NCI-H2029 (cell line): ENCODE measurements around the gene CD6.

ENCODE experiments used
- DNase-seq: peaks from one replicate; lab custom pipeline; 2025; lab: John Stamatoyannopoulos, UW

CD6 gene

GRCh38 chr11:61008971-61009370 is 37.5 kb downstream of the CD6 start:
- DNase-seq: no peak

GRCh38 chr11:61009392-61010275 is 38.2 kb downstream of the CD6 start:
- DNase-seq: no peak

GRCh38 chr11:61010466-61011228 is 39.2 kb downstream of the CD6 start:
- no peak for DNase-seq

- DNase-seq: no peak
Observed at GRCh38 chr11:61011229-61011870, 39.9 kb downstream of the CD6 start.

- DNase-seq: no peak
Observed at GRCh38 chr11:61011950-61012736, 40.7 kb downstream of the CD6 start.

GRCh38 chr11:61012737-61013215 is 41.3 kb downstream of the CD6 start:
- no peak for DNase-seq

GRCh38 chr11:61018059-61018458 is 46.6 kb downstream of the CD6 start:
- DNase-seq: no peak

- DNase-seq: no peak
Observed at GRCh38 chr11:61019037-61019831, 47.8 kb downstream of the CD6 start.

GRCh38 chr11:61019832-61020405 is 48.4 kb downstream of the CD6 start:
- DNase-seq: no peak

- no peak for DNase-seq
Observed at GRCh38 chr11:61020551-61021235, 49.2 kb downstream of the CD6 start.

- DNase-seq: peak; percentile 37
Observed at GRCh38 chr11:61021661-61022212, 50.3 kb downstream of the CD6 start.

GRCh38 chr11:61022311-61023085 is 51.0 kb downstream of the CD6 start:
- DNase-seq: peak; percentile 75

- DNase-seq: peak; percentile 35
Observed at GRCh38 chr11:61023086-61023965, 51.8 kb downstream of the CD6 start.

GRCh38 chr11:61023966-61024295 is 52.5 kb downstream of the CD6 start:
- DNase-seq: no peak

- DNase-seq: no peak
Observed at GRCh38 chr11:61024938-61025820, 53.7 kb downstream of the CD6 start.

GRCh38 chr11:61025821-61026120 is 54.3 kb downstream of the CD6 start:
- DNase-seq: no peak
